ENCODE results near the gene VPS37B.
A peak's percentile ranks its signal among the peaks of the same experiment; 100 is the strongest.

VPS37B gene

GRCh38 chr12:122891661-122892525, 4.0 kb downstream of the VPS37B start:
- H3K4me3 ChIP-seq (ENCODE audit: low read depth, low read length), result peak overlapping the region; percentile 31
- no peak for DNase-seq (ENCODE audit: low read depth, low spot score)
- ChIA-PET CTCF (interaction anchor here (0.7 to 7.9 kb wide), 9 partner anchors 8 to 346 kb away, joined by 3 to 46 read pairs (median 5); no protein-coding TSS in a partner anchor), POLR2A (interaction anchor here (0.5 to 2.1 kb wide), 3 partner anchors 12 to 117 kb away, joined by 3 to 9 read pairs (median 4); no protein-coding TSS in a partner anchor)
- TF ChIP-seq CTCF (IDR thresholded peaks at IDR 0.05; ENCODE audit: insufficient read depth, low read length, missing control alignments), result no peak

GRCh38 chr12:122889761-122890520, 6.0 kb downstream of the VPS37B start:
- CTCF ChIA-PET, result interaction anchor here (1.9 to 7.9 kb wide), 5 partner anchors 8 to 96 kb away, joined by 4 to 46 read pairs (median 8); no protein-coding TSS in a partner anchor
- H3K4me3 ChIP-seq (ENCODE audit: low read depth, low read length), result no peak overlapping the region

GRCh38 chr12:122888232-122888752, 7.6 kb downstream of the VPS37B start:
- TF ChIP-seq CTCF (IDR thresholded peaks at IDR 0.05; ENCODE audit: insufficient read depth, low read length, missing control alignments), result no peak
- CTCF ChIA-PET, result interaction anchor here (1.4 to 7.9 kb wide), 6 partner anchors 9 to 350 kb away, joined by 4 to 46 read pairs (median 8); no protein-coding TSS in a partner anchor
- DNase-seq (ENCODE audit: low read depth, low spot score), result no peak
- H3K4me3 ChIP-seq (ENCODE audit: low read depth, low read length), result peak overlapping the region; percentile 4; the same call in 1 of the 2 replicates
- POLR2A ChIA-PET, result interaction anchor here (1.0 kb wide), 1 partner anchor 59 kb away, joined by 3 read pairs; no protein-coding TSS in a partner anchor

More at GRCh38 chr12:122889761-122890520, 6.0 kb downstream of the VPS37B start:
- TF ChIP-seq CTCF (IDR thresholded peaks at IDR 0.05; ENCODE audit: insufficient read depth, low read length, missing control alignments), result no peak
- POLR2A ChIA-PET, result no interaction called here
- no peak for DNase-seq (ENCODE audit: low read depth, low spot score)

- CTCF ChIA-PET, result interaction anchor here (1.5 to 7.9 kb wide), 4 partner anchors 10 to 350 kb away, joined by 4 to 46 read pairs (median 8); no protein-coding TSS in a partner anchor
- TF ChIP-seq CTCF (IDR thresholded peaks at IDR 0.05; ENCODE audit: insufficient read depth, low read length, missing control alignments), result no peak
- POLR2A ChIA-PET, result interaction anchor here (1.0 kb wide), 1 partner anchor 59 kb away, joined by 3 read pairs; no protein-coding TSS in a partner anchor
- no peak overlapping the region for H3K4me3 ChIP-seq (ENCODE audit: low read depth, low read length)
- DNase-seq (ENCODE audit: low read depth, low spot score), result no peak
These were observed 8.1 kb downstream of the VPS37B start for GRCh38 chr12:122887819-122888212.

- no peak for TF ChIP-seq CTCF (IDR thresholded peaks at IDR 0.05; ENCODE audit: insufficient read depth, low read length, missing control alignments)
- ChIA-PET POLR2A (no interaction called here), CTCF (interaction anchor here (0.7 to 1.9 kb wide), 5 partner anchors 11 to 351 kb away, joined by 3 to 5 read pairs (median 4); no protein-coding TSS in a partner anchor)
- H3K4me3 ChIP-seq (ENCODE audit: low read depth, low read length), result no peak overlapping the region
- DNase-seq (ENCODE audit: low read depth, low spot score), result no peak
These were observed 8.8 kb downstream of the VPS37B start for GRCh38 chr12:122886851-122887818.

Measured in AG04449 (cell line).